Measurements from ENCODE around the gene TACR1. TPM values are rescaled to one million over a fixed set of nuclear protein-coding genes. Genes with fewer than 3 reads are reported as not detected.

The TACR1 gene
- total RNA-seq, 1 experiment from 2014 or later = not detected

DNA sequence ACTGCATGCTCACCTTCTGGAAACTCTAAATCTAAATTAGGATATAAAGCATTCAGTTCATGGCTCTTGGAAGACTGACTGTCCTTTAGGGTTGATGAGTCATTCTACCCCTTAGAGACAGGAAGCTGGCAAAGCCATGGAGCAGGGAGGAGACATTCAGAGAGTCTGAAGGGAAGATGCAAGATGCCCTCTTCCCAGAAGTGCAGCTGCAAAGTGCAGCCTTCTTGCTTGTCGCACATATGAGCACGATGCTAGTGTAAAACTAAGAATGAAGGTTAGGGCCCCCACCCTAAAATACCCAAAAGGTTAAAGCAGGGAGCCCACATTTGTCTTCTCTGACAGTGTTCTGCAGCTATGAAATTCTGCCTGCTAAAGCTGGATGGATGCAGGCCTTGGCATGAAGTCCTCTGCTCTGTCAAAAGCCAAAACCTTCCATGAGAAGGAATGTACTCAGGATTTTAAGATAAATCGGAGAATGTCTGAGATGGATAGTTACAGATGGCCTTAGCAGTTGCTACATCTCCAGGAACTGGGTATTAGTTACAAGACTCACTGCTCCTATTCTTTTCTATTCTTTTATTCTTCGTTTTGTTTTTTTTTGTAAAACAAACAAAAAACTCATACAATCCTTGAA, 151.2 kb downstream of the TACR1 start:
- Histone ChIP-seq H3K27me3 (ENCODE audit: low read length) (no peaks in the 10 kb centered on the region), H3K9ac (ENCODE audit: low read length) (no peak overlapping the region), H3K4me3 (ENCODE audit: low read length) (peak overlapping the region; percentile 47), H3K4me1 (ENCODE audit: insufficient read depth, low read length) (peaks cover 21% of the 10 kb centered on the region), H3K36me3 (ENCODE audit: low read depth, low read length) (no peaks in the 10 kb centered on the region), H3K79me2 (ENCODE audit: low read length) (no peaks in the 10 kb centered on the region), H4K20me1 (ENCODE audit: low read length) (no peaks in the 10 kb centered on the region), H3K9me2 (replicated peaks; ENCODE audit: low read length) (no peaks in the 10 kb centered on the region), H3F3A (ENCODE audit: low read length, unreplicated experiment) (no peaks in the 10 kb centered on the region), H3K4me2 (ENCODE audit: low read length) (peak overlapping the region; percentile 85), H3K9me3 (ENCODE audit: low read length) (no peaks in the 10 kb centered on the region), H3K27ac (ENCODE audit: low read length) (peak overlapping the region; percentile 77), H2AFZ (ENCODE audit: low read length) (0 out of 2 replicates have a peak overlapping the region, but pooled peaks have one; percentile 20)
- DNase-seq (peak; percentile 78), ATAC-seq (peak; percentile 93)
- no TSS peak for BruUV-seq (replicated peaks)
- intact Hi-C loops (cut with micrococcal nuclease) = no loop called here
- ChIA-PET POLR2A (ENCODE audit: unreplicated experiment) (no interaction called here), CTCF (interaction anchor here (0.6 kb wide), 1 partner anchor 172 kb away, joined by 3 read pairs; no protein-coding TSS in a partner anchor)
- no peak for TF ChIP-seq EZH2 (IDR thresholded peaks at IDR 0.05; ENCODE audit: low read length, unreplicated experiment)
- TF ChIP-seq, protein P1, sequence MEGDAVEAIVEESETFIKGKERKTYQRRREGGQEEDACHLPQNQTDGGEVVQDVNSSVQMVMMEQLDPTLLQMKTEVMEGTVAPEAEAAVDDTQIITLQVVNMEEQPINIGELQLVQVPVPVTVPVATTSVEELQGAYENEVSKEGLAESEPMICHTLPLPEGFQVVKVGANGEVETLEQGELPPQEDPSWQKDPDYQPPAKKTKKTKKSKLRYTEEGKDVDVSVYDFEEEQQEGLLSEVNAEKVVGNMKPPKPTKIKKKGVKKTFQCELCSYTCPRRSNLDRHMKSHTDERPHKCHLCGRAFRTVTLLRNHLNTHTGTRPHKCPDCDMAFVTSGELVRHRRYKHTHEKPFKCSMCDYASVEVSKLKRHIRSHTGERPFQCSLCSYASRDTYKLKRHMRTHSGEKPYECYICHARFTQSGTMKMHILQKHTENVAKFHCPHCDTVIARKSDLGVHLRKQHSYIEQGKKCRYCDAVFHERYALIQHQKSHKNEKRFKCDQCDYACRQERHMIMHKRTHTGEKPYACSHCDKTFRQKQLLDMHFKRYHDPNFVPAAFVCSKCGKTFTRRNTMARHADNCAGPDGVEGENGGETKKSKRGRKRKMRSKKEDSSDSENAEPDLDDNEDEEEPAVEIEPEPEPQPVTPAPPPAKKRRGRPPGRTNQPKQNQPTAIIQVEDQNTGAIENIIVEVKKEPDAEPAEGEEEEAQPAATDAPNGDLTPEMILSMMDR (conservative IDR thresholded peaks at IDR 0.05; ENCODE audit: low read depth, low read length) = no peak
- TF ChIP-seq EZH2phosphoT487 (IDR thresholded peaks at IDR 0.05; ENCODE audit: borderline replicate concordance, low read length) = no peak

DNA sequence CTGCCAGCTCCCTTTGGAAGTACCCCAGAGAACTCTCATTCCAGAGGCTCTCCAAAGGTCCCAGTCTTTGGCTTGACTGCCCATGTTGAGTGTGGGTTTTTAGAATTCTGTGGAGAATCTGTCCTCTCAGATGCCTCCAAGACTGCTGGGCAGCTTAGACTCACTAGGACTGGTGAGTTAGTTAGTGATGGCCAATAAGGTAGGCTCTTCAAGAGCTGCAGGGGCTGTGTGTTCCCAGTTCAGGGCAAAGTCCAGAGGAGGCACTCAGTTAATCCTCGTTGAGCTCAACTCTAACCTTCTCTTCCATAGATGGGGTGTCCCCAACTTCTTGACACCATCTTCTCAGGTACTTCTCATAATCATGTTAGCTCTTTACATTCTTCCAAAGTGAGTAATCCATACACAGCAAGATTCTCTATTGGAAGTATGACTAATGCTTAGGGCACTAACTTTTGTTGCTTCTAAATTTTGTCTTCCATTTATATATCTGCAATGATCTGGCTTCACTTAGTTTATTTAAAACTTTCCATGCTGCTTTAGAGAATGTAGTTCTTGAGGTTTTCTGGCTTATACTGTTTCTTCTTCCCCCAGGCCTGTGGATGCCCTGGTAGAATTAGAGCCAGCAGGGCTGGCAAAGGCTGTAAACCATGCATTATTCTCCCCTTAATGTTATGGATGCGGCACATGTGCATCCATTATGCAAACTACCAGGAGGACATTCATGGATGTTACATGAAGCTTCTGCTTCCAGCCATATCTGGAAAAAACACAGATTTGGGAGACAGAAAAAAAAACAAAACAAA, 151.9 kb downstream of the TACR1 start:
- peak overlapping the region; percentile 85 for H3K4me2 ChIP-seq (ENCODE audit: low read length)
- no TSS peak for BruUV-seq (replicated peaks)
- ATAC-seq = peak; percentile 85
- TF ChIP-seq EZH2phosphoT487 (IDR thresholded peaks at IDR 0.05; ENCODE audit: borderline replicate concordance, low read length) = no peak
- TF ChIP-seq EZH2 (IDR thresholded peaks at IDR 0.05; ENCODE audit: low read length, unreplicated experiment) = no peak
- TF ChIP-seq, protein P1 (conservative IDR thresholded peaks at IDR 0.05; ENCODE audit: low read depth, low read length) = no peak
- H3K9ac ChIP-seq (ENCODE audit: low read length) = no peak overlapping the region
- peak overlapping the region; percentile 77 for H3K27ac ChIP-seq (ENCODE audit: low read length)
- peak overlapping the region; percentile 47 for H3K4me3 ChIP-seq (ENCODE audit: low read length)
- ChIA-PET POLR2A (ENCODE audit: unreplicated experiment) (interaction anchor here (0.5 kb wide), 1 partner anchor 24 kb away, joined by 3 read pairs; no protein-coding TSS in a partner anchor), CTCF (interaction anchor here (0.6 kb wide), 1 partner anchor 172 kb away, joined by 3 read pairs; no protein-coding TSS in a partner anchor)
- no peaks in the 10 kb centered on the region for H3F3A ChIP-seq (ENCODE audit: low read length, unreplicated experiment)
- H3K36me3 ChIP-seq (ENCODE audit: low read depth, low read length) = no peaks in the 10 kb centered on the region
- H2AFZ ChIP-seq (ENCODE audit: low read length) = 0 out of 2 replicates have a peak overlapping the region, but pooled peaks have one; percentile 20
- no peaks in the 10 kb centered on the region for H3K27me3 ChIP-seq (ENCODE audit: low read length)
- peaks cover 21% of the 10 kb centered on the region for H3K4me1 ChIP-seq (ENCODE audit: insufficient read depth, low read length)
- intact Hi-C loops (cut with micrococcal nuclease) = no loop called here
- H3K9me2 ChIP-seq (replicated peaks; ENCODE audit: low read length) = no peaks in the 10 kb centered on the region
- H3K79me2 ChIP-seq (ENCODE audit: low read length) = no peaks in the 10 kb centered on the region
- H4K20me1 ChIP-seq (ENCODE audit: low read length) = no peaks in the 10 kb centered on the region
- DNase-seq = peak; percentile 83
- no peaks in the 10 kb centered on the region for H3K9me3 ChIP-seq (ENCODE audit: low read length)
